HTR-8/SVneo (cell line): ENCODE data around the gene GPLD1.
"Not testable (repeated sequence)": the region's sequence is repeated elsewhere in the genome, so short reads cannot be mapped to it uniquely, and the experiment has no call there.

Experiments
- DNase-seq: peaks from one replicate; pipeline ENCODE4 v3.0.0; 2011; ENCODE audit warnings: low spot score, mixed read lengths; ENCODE audit not compliant: insufficient read length
- FAIRE-seq: peaks from 2 replicates; lab custom pipeline; 2011; peaks lifted over from hg19 to GRCh38; lab: Jason Lieb, UNC

Gene GPLD1

GRCh38 chr6:24391208-24391607, 98.2 kb downstream of the GPLD1 start:
- no peak for FAIRE-seq
- DNase-seq = no peak

- no peak for FAIRE-seq
- DNase-seq = no peak
Measured at GRCh38 chr6:24387818-24388217, 101.6 kb downstream of the GPLD1 start.

- FAIRE-seq = no peak
- DNase-seq = peak; percentile 18
Measured at GRCh38 chr6:24385536-24386269, 103.7 kb downstream of the GPLD1 start.

GRCh38 chr6:24384369-24385130, 104.8 kb downstream of the GPLD1 start:
- DNase-seq, FAIRE-seq: not testable (repeated sequence)

GRCh38 chr6:24382891-24383494, 106.4 kb downstream of the GPLD1 start:
- not testable (repeated sequence) for DNase-seq, FAIRE-seq

GRCh38 chr6:24382220-24382540, 107.2 kb downstream of the GPLD1 start:
- DNase-seq = no peak
- FAIRE-seq = no peak

- FAIRE-seq (no peak), DNase-seq (no peak)
Measured at GRCh38 chr6:24381476-24382219, 107.7 kb downstream of the GPLD1 start.

GRCh38 chr6:24378473-24379097, 110.8 kb downstream of the GPLD1 start:
- no peak for FAIRE-seq
- no peak for DNase-seq
